IMR-90 (cell line): ENCODE data around the gene FANCL. TPM values are rescaled to one million over a fixed set of nuclear protein-coding genes. Genes with fewer than 3 reads are reported as not detected.

Experiments used
- ATAC-seq: fragments of 200-7000 bp; cut with Tn5 transposase; 2 replicates; pipeline ENCODE4 v1.9.1; 2020; ENCODE audit warnings: low read depth, mild to moderate bottlenecking, moderate library complexity
- BruUV-seq: library from RNA; stranded (reverse); fragments of 400-500 nt; replicated peaks from 2 replicates; lab custom pipeline; 2021; lab: Mats Ljungman, UMichigan
- CTCF ChIA-PET: fragments of 300-600 bp; formaldehyde crosslinking; extraction: SDS; loops from one replicate; lab custom pipeline; 2021; ENCODE audit warnings: antibody characterized with exemption; lab: Yijun Ruan, JAX
- POLR2A ChIA-PET: fragments of 300-600 bp; sonication (Branson Sonifier 250); formaldehyde crosslinking; loops from one replicate; lab custom pipeline; 2022; ENCODE audit warnings: antibody characterized with exemption; ENCODE audit not compliant: unreplicated experiment; lab: Charles Lee
- DNase-seq: peaks from one replicate; pipeline ENCODE4 v3.0.0; 2013
- H2AFZ ChIP-seq: replicated peaks from 2 replicates; pipeline ENCODE3; 2013; ENCODE audit warnings: low read length, mild to moderate bottlenecking; ENCODE audit not compliant: poor library complexity
- H2AK5ac ChIP-seq: 2 replicates; pipeline ENCODE4 v1.6.1; 2013; ENCODE audit warnings: low read depth, low read length, inconsistent platforms
- H2AK9ac ChIP-seq: replicated peaks from 2 replicates; pipeline ENCODE3; 2013; ENCODE audit warnings: mild to moderate bottlenecking, low read depth, low read length, moderate library complexity; ENCODE audit not compliant: poor library complexity
- H2BK120ac ChIP-seq: 2 replicates; pipeline ENCODE4 v1.6.1; 2013; ENCODE audit warnings: low read depth, low read length, inconsistent platforms
- H2BK15ac ChIP-seq: 3 replicates; pipeline ENCODE4 v1.6.1; 2013; ENCODE audit warnings: low read depth, low read length, inconsistent platforms
- H2BK20ac ChIP-seq: 2 replicates; pipeline ENCODE4 v1.6.1; 2013; ENCODE audit warnings: low read depth, mild to moderate bottlenecking, inconsistent platforms, low read length, moderate library complexity
- H2BK5ac ChIP-seq: 2 replicates; pipeline ENCODE4 v1.6.1; 2013; ENCODE audit warnings: mild to moderate bottlenecking, low read depth, low read length, inconsistent platforms; ENCODE audit not compliant: poor library complexity, severe bottlenecking
- H3K14ac ChIP-seq: replicated peaks from 2 replicates; pipeline ENCODE4 v1.6.1; 2013; ENCODE audit warnings: low read depth, low read length, inconsistent platforms
- H3K18ac ChIP-seq: 2 replicates; pipeline ENCODE4 v1.6.1; 2013; ENCODE audit warnings: low read depth, low read length, control low read depth
- H3K23ac ChIP-seq: 2 replicates; pipeline ENCODE4 v1.6.1; 2013; ENCODE audit warnings: low read depth, low read length, inconsistent platforms
- H3K27ac ChIP-seq: 2 replicates; pipeline ENCODE4 v1.5.1; 2013; ENCODE audit warnings: mild to moderate bottlenecking, control low read depth, low read length; ENCODE audit not compliant: insufficient read depth
- H3K27me3 ChIP-seq: 2 replicates; pipeline ENCODE4 v1.6.1; 2013; ENCODE audit warnings: low read length; ENCODE audit not compliant: control insufficient read depth, insufficient read depth
- H3K36me3 ChIP-seq: 2 replicates; pipeline ENCODE4 v1.6.1; 2013; ENCODE audit warnings: low read length, mixed read lengths; ENCODE audit not compliant: control insufficient read depth, insufficient read depth
- H3K4ac ChIP-seq: 2 replicates; pipeline ENCODE4 v1.6.1; 2013; ENCODE audit warnings: low read depth, low read length, inconsistent platforms
- H3K4me1 ChIP-seq: 2 replicates; pipeline ENCODE4 v1.6.1; 2013; ENCODE audit warnings: low read length, mixed read lengths; ENCODE audit not compliant: control insufficient read depth, insufficient read depth
- H3K4me2 ChIP-seq: 2 replicates; pipeline ENCODE4 v1.6.1; 2013; ENCODE audit warnings: low read depth, mild to moderate bottlenecking, control low read depth, low read length, moderate library complexity
- H3K4me3 ChIP-seq: 2 replicates; pipeline ENCODE4 v1.5.1; 2013; ENCODE audit warnings: low read depth, mild to moderate bottlenecking, control low read depth, low read length, moderate library complexity; ENCODE audit not compliant: insufficient read depth
- H3K56ac ChIP-seq: 2 replicates; pipeline ENCODE4 v1.6.1; 2013; ENCODE audit warnings: low read length, inconsistent platforms; ENCODE audit not compliant: insufficient read depth; ENCODE audit errors: extremely low read depth
- H3K79me1 ChIP-seq, 2 experiments: 2 replicates each; pipeline ENCODE4 v1.6.1; 2013; ENCODE audit warnings: low read length in 2 of 2, inconsistent platforms in 1 of 2, low read depth in 1 of 2
- H3K9ac ChIP-seq: 2 replicates; pipeline ENCODE4 v1.6.1; 2013; ENCODE audit warnings: low read depth, low read length, control low read depth
- H3K9me1 ChIP-seq: 2 replicates; pipeline ENCODE4 v1.6.1; 2013; ENCODE audit warnings: low read length, inconsistent platforms; ENCODE audit not compliant: insufficient read depth
- H3K9me3 ChIP-seq: 2 replicates; pipeline ENCODE4 v1.6.1; 2013; ENCODE audit warnings: low read length; ENCODE audit not compliant: control insufficient read depth, insufficient read depth
- H4K20me1 ChIP-seq: 2 replicates; pipeline ENCODE4 v1.6.1; 2013; ENCODE audit warnings: low read length, inconsistent platforms; ENCODE audit not compliant: insufficient read depth
- H4K5ac ChIP-seq: 2 replicates; pipeline ENCODE4 v1.6.1; 2013; ENCODE audit warnings: mild to moderate bottlenecking, low read depth, low read length, control low read depth
- H4K8ac ChIP-seq, 2 experiments: 2 replicates each; pipeline ENCODE4 v1.6.1; 2013; ENCODE audit warnings: low read depth in 2 of 2, low read length in 2 of 2, control low read depth in 1 of 2, inconsistent platforms in 1 of 2
- H4K91ac ChIP-seq: 2 replicates; pipeline ENCODE4 v1.6.1; 2013; ENCODE audit warnings: low read depth, low read length, inconsistent platforms; ENCODE audit not compliant: insufficient read depth
- BHLHE40 ChIP-seq: fragments of 150-350 bp; IDR thresholded peaks from 2 replicates; pipeline ENCODE4 v1.6.1; 2016; ENCODE audit warnings: mild to moderate bottlenecking, low read depth, low read length
- CEBPB ChIP-seq: IDR thresholded peaks from 2 replicates; pipeline ENCODE4 v1.6.1; 2012; ENCODE audit warnings: low read depth, low read length, improper control_type of control experiment
- CTCF ChIP-seq: conservative IDR thresholded peaks from 2 replicates; pipeline ENCODE4 v1.5.1; 2012; ENCODE audit warnings: mild to moderate bottlenecking, low read depth, low read length, improper control_type of control experiment
- POLR2A ChIP-seq: IDR thresholded peaks from 2 replicates; pipeline ENCODE4 v1.6.1; 2012; ENCODE audit warnings: mild to moderate bottlenecking, low read depth, low read length
- RFX5 ChIP-seq: IDR thresholded peaks from 2 replicates; pipeline ENCODE4 v1.8.0; 2012; ENCODE audit warnings: low read depth, mild to moderate bottlenecking, low read length, moderate library complexity
- WGBS, 2 experiments: methylation state at CpG; one replicate each; pipeline versions ENCODE4 v1.1.5 to v1.1.7; 2013; ENCODE audit warnings: missing lambda C conversion rate in 2 of 2; ENCODE audit not compliant: insufficient read length in 1 of 2; ENCODE audit errors: extremely low coverage in 2 of 2; 5-methylcytosine and 5-hydroxymethylcytosine counted together
- dilution Hi-C: fragments of 300-500 bp; cut with HindIII; formaldehyde crosslinking; loops from one replicate; pipeline ENCODE4 v1.14.3; 2018; ENCODE audit warnings: low sequenced_read_pairs; ENCODE audit not compliant: unreplicated experiment
- in situ Hi-C: fragments of 300-500 bp; cut with MboI; formaldehyde crosslinking; loops from 3 replicates; pipeline ENCODE4 v1.14.3; 2019; ENCODE audit warnings: low sequenced_read_pairs, inconsistent platforms, mixed read lengths
- intact Hi-C: fragments of 100-400 bp; cut with micrococcal nuclease; formaldehyde crosslinking; loops from 2 replicates; pipeline ENCODE4 v1.10.0; 2022
- polyA plus RNA-seq, 3 experiments: library from polyadenylated mRNA; depleted of rRNA; stranded (reverse); fragments of >200 nt; gene quantifications; 2 replicates each; pipeline ENCODE4 v1.2.3, GENCODE V29; 2012; ENCODE audit warnings: low replicate concordance in 1 of 3
- total RNA-seq: library from RNA; depleted of rRNA; stranded (reverse); fragments of >200 nt; gene quantifications from 2 replicates; pipeline ENCODE4 v1.2.3, GENCODE V29; 2012

The FANCL gene
- total and polyA plus RNA-seq, 2 of the 4 experiments (the other 2 are of a cell fraction), result 9.0 to 12.7 TPM

DNA sequence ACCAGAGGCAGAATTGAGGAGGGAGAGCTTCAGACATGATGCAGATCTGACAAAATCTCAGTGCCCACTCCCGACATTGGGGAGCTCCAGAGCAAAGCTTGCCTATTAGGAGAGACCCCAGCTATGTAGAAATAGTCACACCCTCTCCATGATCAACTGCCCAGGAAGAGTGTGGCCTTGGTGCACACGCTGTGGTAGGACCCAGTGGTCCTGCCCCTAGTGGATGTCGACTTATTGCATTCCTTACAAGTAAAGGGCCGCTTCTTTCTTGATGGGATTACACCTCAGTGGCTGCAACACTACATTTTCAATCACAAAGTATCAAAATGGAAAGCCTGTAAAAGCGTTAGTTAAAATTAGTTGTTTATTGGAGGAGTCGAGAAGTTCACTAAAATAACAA is 130.4 kb downstream of the FANCL start:
- H3K56ac ChIP-seq, result no peak overlapping the region
- no peaks in the 10 kb centered on the region for H3K9me3 ChIP-seq
- H3K4me3 ChIP-seq, result no peak overlapping the region
- DNase-seq (no peak), ATAC-seq (no peak)
- H4K91ac ChIP-seq, result peak overlapping the region; percentile 34; the same call in 1 of the 2 replicates
- in situ Hi-C loops, result no loop called here
- WGBS, 2 experiments, result no CpG with 5 or more reads among the region's 6 CpGs
- no peaks in the 10 kb centered on the region for H3K27me3 ChIP-seq
- TF ChIP-seq POLR2A, result no peak
- no peak for TF ChIP-seq BHLHE40
- no peak for TF ChIP-seq RFX5
- TF ChIP-seq CEBPB, result no peak
- no peak for TF ChIP-seq CTCF
- no peak overlapping the region for H2AFZ ChIP-seq
- peaks cover 7% of the 10 kb centered on the region for H3K4me1 ChIP-seq
- H3K18ac ChIP-seq, result no peak overlapping the region
- POLR2A ChIA-PET, result no interaction called here
- no peaks in the 10 kb centered on the region for H4K20me1 ChIP-seq
- no peak overlapping the region for H3K27ac ChIP-seq
- H2AK5ac ChIP-seq, result peak overlapping the region; percentile 43; the same call in 1 of the 2 replicates
- no TSS peak for BruUV-seq
- intact Hi-C loops, result no loop called here
- H2BK5ac ChIP-seq, result no peak overlapping the region
- 0 out of 4 replicates have a peak overlapping the region, but pooled peaks of 1 of the 2 experiments have one; percentile 10 for H4K8ac ChIP-seq
- peaks cover 5 to 19% of the 10 kb centered on the region in 2 experiments for H3K79me1 ChIP-seq
- dilution Hi-C loops, result no loop called here
- no peaks in the 10 kb centered on the region; the same call in 1 of the 2 replicates for H3K36me3 ChIP-seq
- H4K5ac ChIP-seq, result no peak overlapping the region
- H3K9me1 ChIP-seq, result no peaks in the 10 kb centered on the region
- CTCF ChIA-PET, result no interaction called here
- no peak overlapping the region for H2BK120ac ChIP-seq
- H2AK9ac ChIP-seq, result no peak overlapping the region
- no peak overlapping the region for H3K4me2 ChIP-seq
- no peak overlapping the region for H3K9ac ChIP-seq
- 0 out of 3 replicates have a peak overlapping the region, but pooled peaks have one; percentile 27 for H2BK15ac ChIP-seq
- H3K4ac ChIP-seq, result no peak overlapping the region
- no peak overlapping the region for H2BK20ac ChIP-seq
- H3K14ac ChIP-seq, result no peak overlapping the region
- H3K23ac ChIP-seq, result no peak overlapping the region
